Measurements from ENCODE around the gene NFYC.

The NFYC gene

DNA sequence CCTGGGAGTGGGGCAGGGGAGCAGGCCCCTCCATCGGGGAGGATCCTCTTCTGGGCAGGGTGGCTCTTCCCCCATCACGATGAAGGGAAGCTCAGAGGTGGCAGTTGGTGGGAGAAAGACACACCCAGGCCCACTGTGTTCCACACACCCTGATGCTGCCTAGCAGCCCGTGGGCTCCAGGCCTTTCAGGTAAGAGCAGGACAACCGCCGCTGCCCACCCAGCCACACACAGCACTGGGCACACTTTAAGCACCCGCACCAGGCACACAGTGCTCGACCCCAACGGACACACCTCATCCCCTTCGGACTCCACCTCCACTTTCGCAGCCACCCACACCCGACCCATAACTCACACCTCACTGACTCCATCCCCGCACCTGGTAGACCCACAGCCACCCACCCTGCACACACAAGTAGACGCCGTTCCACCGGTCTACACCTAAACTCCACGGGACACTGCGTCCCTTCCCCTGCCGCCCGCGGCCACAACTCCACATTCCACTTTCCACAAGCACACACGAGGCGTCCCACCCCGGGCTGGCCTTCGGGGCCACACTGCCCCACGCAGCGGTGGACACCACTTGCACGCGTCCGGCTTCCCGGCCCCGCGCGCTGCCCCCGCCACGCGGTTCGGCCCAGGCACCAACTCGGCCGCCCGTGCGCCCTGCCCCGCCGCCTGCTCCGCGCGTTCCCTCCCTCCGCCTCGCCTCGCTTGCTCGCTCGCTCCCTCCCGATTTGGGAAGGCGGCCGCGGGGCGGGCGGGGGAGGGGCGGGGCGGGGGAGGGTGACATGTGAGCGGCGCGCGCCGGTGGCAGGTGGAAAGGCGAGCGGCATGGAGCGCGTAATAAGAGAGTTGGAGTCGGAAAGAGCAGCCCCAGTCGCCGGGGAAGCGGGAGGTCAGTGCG, 91.7 kb downstream of the NFYC start, which contains the start of gene KCNQ4:
Gene KCNQ4, plus strand, starts transcription at position 787 of the 905 bp plus-strand sequence. CDS start 307 bp downstream, outside the sequence.
- DNase-seq, result no peak

DNA sequence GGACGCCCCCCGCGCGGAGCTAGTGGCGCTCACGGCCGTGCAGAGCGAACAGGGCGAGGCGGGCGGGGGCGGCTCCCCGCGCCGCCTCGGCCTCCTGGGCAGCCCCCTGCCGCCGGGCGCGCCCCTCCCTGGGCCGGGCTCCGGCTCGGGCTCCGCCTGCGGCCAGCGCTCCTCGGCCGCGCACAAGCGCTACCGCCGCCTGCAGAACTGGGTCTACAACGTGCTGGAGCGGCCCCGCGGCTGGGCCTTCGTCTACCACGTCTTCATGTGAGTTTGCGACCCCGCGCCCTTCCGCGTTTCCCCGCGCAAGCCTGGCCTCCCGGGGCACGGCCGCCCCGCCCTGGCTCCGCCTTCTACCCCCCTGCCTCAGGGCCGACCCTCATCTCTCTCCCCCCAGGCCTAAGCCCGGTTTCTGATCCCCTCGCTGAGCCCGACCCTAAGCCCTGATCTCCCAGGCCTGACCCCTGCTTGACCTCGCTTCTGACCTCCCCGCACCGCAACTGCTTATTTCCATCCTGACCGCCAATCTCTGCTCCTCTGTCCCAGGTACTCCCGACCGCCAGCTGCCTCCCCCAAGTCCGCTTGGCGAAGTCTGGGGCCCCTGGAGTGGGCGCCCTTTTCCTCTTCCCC, 92.8 kb downstream of the NFYC start:
- no peak for DNase-seq

DNA sequence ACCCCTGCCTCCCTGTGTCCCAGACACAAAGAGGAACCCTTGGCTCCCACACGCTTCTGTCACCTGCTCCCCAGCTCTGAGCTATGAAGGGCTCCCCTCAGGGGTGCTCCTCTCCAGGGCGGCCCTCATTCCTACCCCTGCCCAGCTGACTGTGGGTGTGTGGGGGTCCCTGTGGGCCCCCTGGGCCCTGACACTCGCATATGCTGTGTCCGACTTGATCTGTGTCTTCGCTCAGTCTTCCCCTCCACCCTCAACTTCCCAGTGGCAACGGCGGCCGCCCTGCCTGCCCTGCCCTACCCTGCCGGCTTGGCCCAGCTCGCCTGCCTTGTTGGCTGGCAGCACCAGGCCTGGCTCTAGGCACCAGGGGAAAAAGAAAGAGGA, 93.3 kb downstream of the NFYC start:
- DNase-seq, result no peak

- no peak for DNase-seq
Measured at GRCh38 chr1:40785446-40785845, 93.9 kb downstream of the NFYC start.

DNA sequence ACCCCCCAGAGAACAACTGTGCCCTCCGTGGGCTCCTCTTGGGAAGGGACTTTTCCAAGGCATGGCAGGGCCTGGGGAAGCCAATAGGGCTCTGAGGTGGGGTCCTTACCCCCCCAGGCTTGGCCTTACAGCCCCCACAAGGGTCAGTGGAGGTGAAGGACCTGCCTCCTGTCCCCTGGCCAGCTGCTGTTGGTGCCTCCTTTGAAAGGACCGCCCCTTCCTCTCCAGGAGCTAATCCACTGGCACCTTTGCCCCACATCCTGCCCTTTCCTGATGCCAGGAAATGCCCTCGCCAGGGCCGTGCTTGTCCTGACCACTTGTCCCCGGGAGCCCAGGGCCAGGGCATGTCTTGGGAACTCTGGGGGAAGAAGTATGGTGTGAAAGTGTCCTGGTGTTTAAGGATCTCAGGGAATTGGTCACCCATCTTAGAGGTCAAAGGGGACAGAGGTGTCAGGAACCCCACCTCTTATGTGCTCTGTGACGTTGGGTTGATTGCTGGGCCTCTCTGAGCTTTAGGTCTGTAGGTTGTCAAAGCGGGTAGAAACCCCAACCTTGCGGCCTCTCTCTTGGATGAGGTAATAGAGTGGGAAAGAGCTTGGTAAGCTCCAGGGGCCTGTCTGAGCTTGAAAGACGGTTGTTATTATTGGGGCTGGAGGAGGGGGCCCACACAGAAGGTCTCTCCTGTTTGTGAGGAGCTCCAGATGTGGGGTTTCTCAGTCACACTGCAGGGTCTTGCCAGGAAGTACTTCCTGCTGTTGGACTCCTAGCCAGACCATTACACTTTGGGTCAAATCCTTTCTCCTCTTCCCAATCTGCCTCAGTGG, 94.9 kb downstream of the NFYC start:
- no peak for DNase-seq

GRCh38 chr1:40786995-40787705, 95.6 kb downstream of the NFYC start:
- no peak for DNase-seq

- no peak for DNase-seq
Measured at GRCh38 chr1:40787737-40788560, 96.4 kb downstream of the NFYC start.

DNA sequence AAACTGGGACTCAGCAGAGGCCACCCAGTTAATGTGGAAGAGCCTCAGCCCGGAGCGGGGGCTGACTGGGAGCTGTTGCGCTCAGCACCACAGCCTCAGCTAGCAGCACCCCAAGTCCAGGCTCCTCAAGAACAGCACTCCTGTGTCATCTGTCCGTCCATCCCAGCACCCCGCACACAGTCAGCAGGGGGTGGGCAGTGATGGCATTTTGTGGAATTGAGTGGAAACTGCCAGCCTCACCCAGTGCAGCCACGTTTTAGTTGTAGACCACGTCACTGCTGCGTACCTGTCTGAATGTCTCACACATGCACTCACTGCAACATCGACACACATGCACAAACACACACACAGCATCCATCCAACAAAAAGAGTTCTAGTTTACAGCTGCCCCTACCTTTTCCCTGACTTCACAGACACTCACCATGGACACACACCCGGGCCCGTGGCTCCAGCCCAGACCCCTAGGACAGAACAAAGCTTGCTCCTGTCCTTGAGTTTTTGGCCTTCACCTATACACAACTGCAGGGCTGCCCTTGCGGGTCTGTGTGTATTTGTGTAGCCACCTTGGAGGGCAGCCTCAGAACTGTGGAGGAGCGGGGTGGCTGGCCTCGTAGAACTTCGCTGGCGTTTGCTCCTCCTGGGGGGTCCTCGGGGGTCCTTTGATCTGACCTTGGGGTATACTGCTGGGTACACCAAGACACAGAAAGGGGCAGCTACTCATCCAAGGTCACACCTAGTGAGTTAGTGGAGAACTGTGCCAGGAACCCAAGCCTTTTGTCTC, 97.2 kb downstream of the NFYC start:
- no peak for DNase-seq

GRCh38 chr1:40789342-40789598, 97.8 kb downstream of the NFYC start:
- DNase-seq, result no peak

DNA sequence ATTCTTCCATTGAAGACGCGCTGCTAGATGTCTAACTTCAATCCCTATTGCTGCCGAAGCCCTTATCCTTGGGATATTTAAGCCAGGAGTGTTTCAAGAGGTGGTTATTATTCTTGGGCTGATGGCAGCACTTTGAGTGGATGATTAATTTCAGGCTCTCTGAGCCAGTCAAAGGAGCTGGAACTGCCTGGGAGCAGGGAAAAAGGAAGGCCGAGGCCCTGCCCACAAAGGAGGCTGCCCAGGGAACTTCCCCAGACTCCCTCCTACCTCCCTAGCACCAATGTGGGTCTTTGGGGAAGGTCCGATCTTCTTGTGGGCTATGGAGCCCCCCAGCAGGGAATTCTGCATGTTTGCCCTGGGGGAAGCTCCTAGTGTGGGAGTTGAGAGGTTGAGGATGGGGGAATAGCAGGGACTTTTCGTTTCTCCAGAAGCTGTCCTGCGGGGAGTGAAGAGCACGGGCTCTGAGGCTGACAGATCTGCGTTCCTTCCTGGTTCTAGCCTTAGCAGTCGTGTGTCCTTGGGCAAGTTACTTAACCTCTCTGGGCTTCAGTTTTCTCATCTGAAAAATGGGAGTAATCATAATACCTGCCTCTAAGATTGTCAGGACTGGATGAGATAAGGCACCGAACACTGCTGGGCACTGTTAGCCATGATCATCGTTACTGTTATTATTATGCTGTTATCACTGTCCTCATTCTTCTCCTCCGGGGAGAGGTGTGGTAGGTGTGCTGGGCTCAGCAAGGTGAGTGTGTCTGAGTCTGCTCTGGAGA, 98.3 kb downstream of the NFYC start:
- DNase-seq, result no peak

GRCh38 chr1:40792036-40792435, 100.5 kb downstream of the NFYC start:
- DNase-seq, result no peak

GRCh38 chr1:40793617-40794016, 102.1 kb downstream of the NFYC start:
- DNase-seq, result no peak

- no peak for DNase-seq
Measured at GRCh38 chr1:40794048-40794447, 102.5 kb downstream of the NFYC start.

DNA sequence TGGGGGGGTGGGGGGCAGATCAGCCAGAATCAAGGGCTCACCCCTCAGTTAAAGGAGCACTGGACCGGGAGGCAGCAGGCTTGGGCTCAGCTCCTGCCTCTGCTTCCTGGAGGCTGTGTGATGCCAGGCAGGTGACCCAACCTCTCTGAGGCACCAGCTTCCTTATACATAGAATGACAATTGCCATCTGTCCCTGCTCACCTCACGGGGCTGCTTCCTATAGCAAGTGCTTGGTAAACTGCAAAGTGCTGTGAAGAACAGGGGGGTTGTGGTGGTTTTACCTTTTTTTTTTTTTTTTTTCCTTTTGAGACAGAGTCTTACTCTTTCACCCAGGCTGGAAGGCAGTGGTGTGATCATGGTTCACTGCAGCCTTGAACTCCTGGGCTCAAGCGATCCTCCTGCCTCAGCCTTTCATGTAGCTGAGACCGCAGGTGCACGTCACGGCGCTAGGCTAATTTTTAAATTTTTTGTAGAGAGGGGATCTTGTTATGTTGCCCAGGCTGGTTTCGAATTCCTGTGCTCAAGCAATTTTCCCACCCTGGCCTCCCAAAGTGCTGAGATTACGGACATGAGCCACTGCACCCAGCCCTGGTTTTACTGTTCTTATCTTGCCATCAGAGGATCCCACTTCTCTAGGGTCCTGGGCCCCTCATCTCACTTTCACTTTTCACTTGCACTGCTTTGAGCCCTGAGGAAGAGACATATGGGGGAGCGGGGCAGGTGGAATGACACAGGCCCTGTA, 103.6 kb downstream of the NFYC start:
- no peak for DNase-seq

DNA sequence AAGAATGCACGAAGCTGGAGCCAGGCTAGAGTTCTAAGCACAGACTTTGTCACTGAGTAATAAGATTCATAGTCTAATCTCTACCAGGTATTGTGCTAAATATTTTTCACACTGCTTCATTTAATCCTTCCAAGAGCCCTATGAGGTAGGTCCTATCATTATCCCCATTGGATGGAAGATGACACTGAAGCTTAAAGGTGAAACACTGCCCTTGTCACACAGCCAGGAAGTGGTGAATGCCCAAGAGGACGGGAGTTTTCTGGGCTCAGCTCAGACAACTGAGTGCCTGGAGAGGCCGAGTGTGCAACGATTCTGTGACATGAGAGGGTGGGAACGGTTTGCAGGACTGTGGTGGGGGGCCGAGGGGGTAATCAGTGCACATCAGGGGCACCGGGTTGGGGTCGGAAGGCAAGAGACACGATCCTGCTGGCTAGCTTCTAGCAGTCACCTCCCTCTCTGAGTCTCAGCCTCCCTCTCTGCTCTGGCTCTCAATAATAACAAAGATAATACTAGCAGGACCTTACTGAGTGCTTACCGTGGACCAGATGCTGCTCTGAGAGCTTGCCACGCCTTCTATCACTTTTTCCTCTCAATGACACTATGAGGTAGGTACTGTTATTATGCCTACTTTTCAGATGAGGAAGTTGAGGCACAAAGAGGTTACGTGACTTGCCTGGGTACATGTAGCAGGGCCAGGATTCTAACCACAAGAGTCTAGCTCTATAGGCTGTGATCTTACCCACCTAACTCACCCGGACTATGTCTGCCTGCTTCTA, 104.5 kb downstream of the NFYC start:
- DNase-seq, result no peak

- no peak for DNase-seq
Measured at GRCh38 chr1:40796939-40797667, 105.6 kb downstream of the NFYC start.

DNA sequence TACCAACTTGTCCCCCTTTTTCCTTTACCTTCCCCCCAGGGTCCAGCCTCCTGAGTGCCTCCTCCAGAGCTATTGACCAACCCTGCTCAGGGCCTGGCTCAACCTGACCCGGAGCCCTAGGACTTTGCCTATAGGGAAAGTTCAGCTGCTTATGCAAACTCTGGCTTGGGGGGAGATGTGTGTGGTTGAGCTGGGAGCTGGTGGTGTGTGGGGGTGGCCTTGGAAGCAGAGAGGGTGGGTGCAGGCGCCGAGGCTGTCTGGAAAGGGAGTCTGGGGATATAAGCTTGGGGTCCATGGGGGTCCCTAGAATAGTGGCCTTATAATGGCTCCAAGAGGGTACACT, 106.1 kb downstream of the NFYC start:
- DNase-seq, result no peak

Data from NCI-H187 treated with DMSO at 0.1 percent for 48 hours (cell line).